Measurements from ENCODE around the gene TLR8. TPM values are rescaled to one million over a fixed set of nuclear protein-coding genes. Genes with fewer than 3 reads are reported as not detected.

TLR8 gene
- total and polyA plus RNA-seq, 2 of the 13 experiments (the other 11 are each of a cell fraction or from before 2014, with no cell fraction given) = not detected

DNA sequence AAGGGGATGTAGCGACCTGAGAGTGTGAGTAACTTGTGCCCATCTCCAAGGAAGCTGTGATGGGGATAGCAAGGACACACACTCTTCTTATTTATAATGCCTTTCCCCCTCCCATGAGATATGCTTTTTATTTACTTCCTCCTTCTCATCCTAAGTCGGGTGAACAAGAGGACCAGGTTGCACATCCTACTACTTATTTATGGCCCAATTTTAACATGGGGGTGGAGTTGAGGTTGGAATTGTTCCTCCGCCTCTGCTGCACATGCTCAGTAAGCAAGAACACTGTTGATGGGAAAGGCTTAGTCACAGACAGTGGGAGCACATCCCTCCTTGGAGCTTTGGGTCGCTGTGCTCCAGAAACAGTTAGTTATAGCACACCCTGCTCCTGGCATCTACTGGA is 15.2 kb upstream of the TLR8 start:
- DNase-seq (ENCODE audit: low spot score) (no peak), ATAC-seq (no peak), FAIRE-seq (no peak)
- Histone ChIP-seq H3K27ac (ENCODE audit: extremely low read length, insufficient read depth, low read length) (no peak overlapping the region), H3K9ac (ENCODE audit: insufficient read depth, low read depth, low read length) (no peak overlapping the region), H4K20me1 (ENCODE audit: insufficient read depth, low read length) (no peaks in the 10 kb centered on the region), H3K79me2 (ENCODE audit: insufficient read depth, low read length) (no peaks in the 10 kb centered on the region), H3K36me3 (replicated peaks in 1 of 2; ENCODE audit: control insufficient read depth in 1 of 2, insufficient read depth in 2 of 2, low read length in 2 of 2) (no peaks in the 10 kb centered on the region), H3K27me3 (ENCODE audit: control insufficient read depth in 1 of 2, insufficient read depth in 2 of 2, low read length in 2 of 2) (no peaks in the 10 kb centered on the region), H3K4me1 (ENCODE audit: insufficient read depth, low read length) (no peaks in the 10 kb centered on the region), H3K4me3 (replicated peaks in 1 of 3; ENCODE audit: insufficient read depth in 1 of 3, low read depth in 2 of 3, low read length in 3 of 3) (no peak overlapping the region), H2AFZ (ENCODE audit: low read length) (no peak overlapping the region), H3K4me2 (ENCODE audit: low read depth, low read length) (no peak overlapping the region), H3K9me3 (ENCODE audit: low read length) (no peaks in the 10 kb centered on the region)
- TF ChIP-seq, protein P1, sequence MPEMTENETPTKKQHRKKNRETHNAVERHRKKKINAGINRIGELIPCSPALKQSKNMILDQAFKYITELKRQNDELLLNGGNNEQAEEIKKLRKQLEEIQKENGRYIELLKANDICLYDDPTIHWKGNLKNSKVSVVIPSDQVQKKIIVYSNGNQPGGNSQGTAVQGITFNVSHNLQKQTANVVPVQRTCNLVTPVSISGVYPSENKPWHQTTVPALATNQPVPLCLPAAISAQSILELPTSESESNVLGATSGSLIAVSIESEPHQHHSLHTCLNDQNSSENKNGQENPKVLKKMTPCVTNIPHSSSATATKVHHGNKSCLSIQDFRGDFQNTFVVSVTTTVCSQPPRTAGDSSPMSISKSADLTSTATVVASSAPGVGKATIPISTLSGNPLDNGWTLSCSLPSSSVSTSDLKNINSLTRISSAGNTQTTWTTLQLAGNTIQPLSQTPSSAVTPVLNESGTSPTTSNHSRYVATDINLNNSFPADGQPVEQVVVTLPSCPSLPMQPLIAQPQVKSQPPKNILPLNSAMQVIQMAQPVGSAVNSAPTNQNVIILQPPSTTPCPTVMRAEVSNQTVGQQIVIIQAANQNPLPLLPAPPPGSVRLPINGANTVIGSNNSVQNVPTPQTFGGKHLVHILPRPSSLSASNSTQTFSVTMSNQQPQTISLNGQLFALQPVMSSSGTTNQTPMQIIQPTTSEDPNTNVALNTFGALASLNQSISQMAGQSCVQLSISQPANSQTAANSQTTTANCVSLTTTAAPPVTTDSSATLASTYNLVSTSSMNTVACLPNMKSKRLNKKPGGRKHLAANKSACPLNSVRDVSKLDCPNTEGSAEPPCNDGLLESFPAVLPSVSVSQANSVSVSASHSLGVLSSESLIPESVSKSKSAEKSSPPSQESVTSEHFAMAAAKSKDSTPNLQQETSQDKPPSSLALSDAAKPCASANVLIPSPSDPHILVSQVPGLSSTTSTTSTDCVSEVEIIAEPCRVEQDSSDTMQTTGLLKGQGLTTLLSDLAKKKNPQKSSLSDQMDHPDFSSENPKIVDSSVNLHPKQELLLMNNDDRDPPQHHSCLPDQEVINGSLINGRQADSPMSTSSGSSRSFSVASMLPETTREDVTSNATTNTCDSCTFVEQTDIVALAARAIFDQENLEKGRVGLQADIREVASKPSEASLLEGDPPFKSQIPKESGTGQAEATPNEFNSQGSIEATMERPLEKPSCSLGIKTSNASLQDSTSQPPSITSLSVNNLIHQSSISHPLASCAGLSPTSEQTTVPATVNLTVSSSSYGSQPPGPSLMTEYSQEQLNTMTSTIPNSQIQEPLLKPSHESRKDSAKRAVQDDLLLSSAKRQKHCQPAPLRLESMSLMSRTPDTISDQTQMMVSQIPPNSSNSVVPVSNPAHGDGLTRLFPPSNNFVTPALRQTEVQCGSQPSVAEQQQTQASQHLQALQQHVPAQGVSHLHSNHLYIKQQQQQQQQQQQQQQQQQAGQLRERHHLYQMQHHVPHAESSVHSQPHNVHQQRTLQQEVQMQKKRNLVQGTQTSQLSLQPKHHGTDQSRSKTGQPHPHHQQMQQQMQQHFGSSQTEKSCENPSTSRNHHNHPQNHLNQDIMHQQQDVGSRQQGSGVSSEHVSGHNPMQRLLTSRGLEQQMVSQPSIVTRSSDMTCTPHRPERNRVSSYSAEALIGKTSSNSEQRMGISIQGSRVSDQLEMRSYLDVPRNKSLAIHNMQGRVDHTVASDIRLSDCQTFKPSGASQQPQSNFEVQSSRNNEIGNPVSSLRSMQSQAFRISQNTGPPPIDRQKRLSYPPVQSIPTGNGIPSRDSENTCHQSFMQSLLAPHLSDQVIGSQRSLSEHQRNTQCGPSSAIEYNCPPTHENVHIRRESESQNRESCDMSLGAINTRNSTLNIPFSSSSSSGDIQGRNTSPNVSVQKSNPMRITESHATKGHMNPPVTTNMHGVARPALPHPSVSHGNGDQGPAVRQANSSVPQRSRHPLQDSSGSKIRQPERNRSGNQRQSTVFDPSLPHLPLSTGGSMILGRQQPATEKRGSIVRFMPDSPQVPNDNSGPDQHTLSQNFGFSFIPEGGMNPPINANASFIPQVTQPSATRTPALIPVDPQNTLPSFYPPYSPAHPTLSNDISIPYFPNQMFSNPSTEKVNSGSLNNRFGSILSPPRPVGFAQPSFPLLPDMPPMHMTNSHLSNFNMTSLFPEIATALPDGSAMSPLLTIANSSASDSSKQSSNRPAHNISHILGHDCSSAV (CRISPR knock-in tag; IDR thresholded peaks at IDR 0.05; ENCODE audit: borderline replicate concordance) = no peak
- TF ChIP-seq ZNF558 (CRISPR knock-in tag; IDR thresholded peaks at IDR 0.05; ENCODE audit: borderline replicate concordance) (no peak), ZNF432 (CRISPR knock-in tag; IDR thresholded peaks at IDR 0.05; ENCODE audit: borderline replicate concordance) (no peak), RBM22 (optimal IDR thresholded peaks at IDR 0.05; ENCODE audit: low read length) (no peak), YY1 (IDR thresholded peaks at IDR 0.05; ENCODE audit: insufficient read depth, insufficient replicate concordance, low read depth, low read length) (no peak), GABPA (IDR thresholded peaks at IDR 0.05; ENCODE audit: low read depth, low read length) (no peak), GABPA (CRISPR knock-in tag; IDR thresholded peaks at IDR 0.05; ENCODE audit: low read depth) (no peak), ZNF451 (CRISPR knock-in tag; IDR thresholded peaks at IDR 0.05) (no peak), KAT7 (CRISPR knock-in tag; IDR thresholded peaks at IDR 0.05; ENCODE audit: borderline replicate concordance) (no peak), ZNF441 (CRISPR knock-in tag; IDR thresholded peaks at IDR 0.05; ENCODE audit: borderline replicate concordance) (no peak)
- TF ChIP-seq, protein P2, sequence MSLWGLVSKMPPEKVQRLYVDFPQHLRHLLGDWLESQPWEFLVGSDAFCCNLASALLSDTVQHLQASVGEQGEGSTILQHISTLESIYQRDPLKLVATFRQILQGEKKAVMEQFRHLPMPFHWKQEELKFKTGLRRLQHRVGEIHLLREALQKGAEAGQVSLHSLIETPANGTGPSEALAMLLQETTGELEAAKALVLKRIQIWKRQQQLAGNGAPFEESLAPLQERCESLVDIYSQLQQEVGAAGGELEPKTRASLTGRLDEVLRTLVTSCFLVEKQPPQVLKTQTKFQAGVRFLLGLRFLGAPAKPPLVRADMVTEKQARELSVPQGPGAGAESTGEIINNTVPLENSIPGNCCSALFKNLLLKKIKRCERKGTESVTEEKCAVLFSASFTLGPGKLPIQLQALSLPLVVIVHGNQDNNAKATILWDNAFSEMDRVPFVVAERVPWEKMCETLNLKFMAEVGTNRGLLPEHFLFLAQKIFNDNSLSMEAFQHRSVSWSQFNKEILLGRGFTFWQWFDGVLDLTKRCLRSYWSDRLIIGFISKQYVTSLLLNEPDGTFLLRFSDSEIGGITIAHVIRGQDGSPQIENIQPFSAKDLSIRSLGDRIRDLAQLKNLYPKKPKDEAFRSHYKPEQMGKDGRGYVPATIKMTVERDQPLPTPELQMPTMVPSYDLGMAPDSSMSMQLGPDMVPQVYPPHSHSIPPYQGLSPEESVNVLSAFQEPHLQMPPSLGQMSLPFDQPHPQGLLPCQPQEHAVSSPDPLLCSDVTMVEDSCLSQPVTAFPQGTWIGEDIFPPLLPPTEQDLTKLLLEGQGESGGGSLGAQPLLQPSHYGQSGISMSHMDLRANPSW (CRISPR knock-in tag; IDR thresholded peaks at IDR 0.05; ENCODE audit: borderline replicate concordance) = no peak
- TF ChIP-seq, protein P3, sequence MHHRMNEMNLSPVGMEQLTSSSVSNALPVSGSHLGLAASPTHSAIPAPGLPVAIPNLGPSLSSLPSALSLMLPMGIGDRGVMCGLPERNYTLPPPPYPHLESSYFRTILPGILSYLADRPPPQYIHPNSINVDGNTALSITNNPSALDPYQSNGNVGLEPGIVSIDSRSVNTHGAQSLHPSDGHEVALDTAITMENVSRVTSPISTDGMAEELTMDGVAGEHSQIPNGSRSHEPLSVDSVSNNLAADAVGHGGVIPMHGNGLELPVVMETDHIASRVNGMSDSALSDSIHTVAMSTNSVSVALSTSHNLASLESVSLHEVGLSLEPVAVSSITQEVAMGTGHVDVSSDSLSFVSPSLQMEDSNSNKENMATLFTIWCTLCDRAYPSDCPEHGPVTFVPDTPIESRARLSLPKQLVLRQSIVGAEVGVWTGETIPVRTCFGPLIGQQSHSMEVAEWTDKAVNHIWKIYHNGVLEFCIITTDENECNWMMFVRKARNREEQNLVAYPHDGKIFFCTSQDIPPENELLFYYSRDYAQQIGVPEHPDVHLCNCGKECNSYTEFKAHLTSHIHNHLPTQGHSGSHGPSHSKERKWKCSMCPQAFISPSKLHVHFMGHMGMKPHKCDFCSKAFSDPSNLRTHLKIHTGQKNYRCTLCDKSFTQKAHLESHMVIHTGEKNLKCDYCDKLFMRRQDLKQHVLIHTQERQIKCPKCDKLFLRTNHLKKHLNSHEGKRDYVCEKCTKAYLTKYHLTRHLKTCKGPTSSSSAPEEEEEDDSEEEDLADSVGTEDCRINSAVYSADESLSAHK (CRISPR knock-in tag; IDR thresholded peaks at IDR 0.05; ENCODE audit: borderline replicate concordance) = no peak
- CTCF ChIA-PET (ENCODE audit: low intra/inter-chr PET ratio, low total read pairs) = no interaction called here
- in situ Hi-C loops (cut with HindIII; ENCODE audit: extremely low pct_ligation_motif_present, low pct_unique_long_range_greater_than_20kb) (loop anchor here (5.0 kb wide), 1 partner anchor 69 kb away; no protein-coding TSS in a partner anchor), intact Hi-C loops (cut with micrococcal nuclease; ENCODE audit: unreplicated experiment) (no loop called here)
- POLR2A ChIA-PET = no interaction called here
- 33% methylated on average over 3 of the region's 4 CpGs for WGBS (ENCODE audit: low lambda C conversion rate)
- BruUV-seq (replicated peaks) = no TSS peak

Data from HepG2 (cell line).